ENCODE measurements around the gene ANKS1B.
A peak's percentile ranks its signal among the peaks of the same experiment; 100 is the strongest.

ANKS1B gene

GRCh38 chr12:99131751-99132199, 853.0 kb downstream of the ANKS1B start:
- Histone ChIP-seq H3K9ac (ENCODE audit: low read depth, low read length, poor library complexity, severe bottlenecking) (no peak overlapping the region), H3K36me3 (ENCODE audit: insufficient read depth, low read length) (no peaks in the 10 kb centered on the region), H3K4me3 (ENCODE audit: low read length, poor library complexity, severe bottlenecking) (no peak overlapping the region), H3K4me2 (ENCODE audit: low read depth, low read length, poor library complexity, severe bottlenecking) (no peak overlapping the region), H3K9me2 (replicated peaks; ENCODE audit: low read depth, low read length) (no peaks in the 10 kb centered on the region), H3K4me1 (ENCODE audit: insufficient read depth, low read length, poor library complexity, severe bottlenecking) (no peaks in the 10 kb centered on the region), H3F3A (ENCODE audit: low read depth) (no peaks in the 10 kb centered on the region), H3K79me2 (ENCODE audit: insufficient read depth, low read length) (no peaks in the 10 kb centered on the region), H3K27me3 (ENCODE audit: insufficient read depth, low read length, poor library complexity, severe bottlenecking) (no peaks in the 10 kb centered on the region), H4K20me1 (ENCODE audit: insufficient read depth, low read length, poor library complexity, severe bottlenecking) (no peaks in the 10 kb centered on the region), H3K9me3 (ENCODE audit: insufficient read depth, low read depth, low read length) (no peaks in the 10 kb centered on the region), H2AFZ (ENCODE audit: low read length) (no peak overlapping the region)
- TF ChIP-seq CTCF (conservative IDR thresholded peaks at IDR 0.05; ENCODE audit: low read length) (no peak), EZH2phosphoT487 (IDR thresholded peaks at IDR 0.05; ENCODE audit: borderline replicate concordance) (no peak)

- H3K4me2 ChIP-seq (ENCODE audit: low read depth, low read length, poor library complexity, severe bottlenecking) = no peak overlapping the region
- no peak overlapping the region for H3K9ac ChIP-seq (ENCODE audit: low read depth, low read length, poor library complexity, severe bottlenecking)
- no peaks in the 10 kb centered on the region for H3F3A ChIP-seq (ENCODE audit: low read depth)
- no peaks in the 10 kb centered on the region for H3K4me1 ChIP-seq (ENCODE audit: insufficient read depth, low read length, poor library complexity, severe bottlenecking)
- H4K20me1 ChIP-seq (ENCODE audit: insufficient read depth, low read length, poor library complexity, severe bottlenecking) = no peaks in the 10 kb centered on the region
- no peak overlapping the region for H3K4me3 ChIP-seq (ENCODE audit: low read length, poor library complexity, severe bottlenecking)
- H3K79me2 ChIP-seq (ENCODE audit: insufficient read depth, low read length) = no peaks in the 10 kb centered on the region
- no peaks in the 10 kb centered on the region for H3K9me3 ChIP-seq (ENCODE audit: insufficient read depth, low read depth, low read length)
- H3K36me3 ChIP-seq (ENCODE audit: insufficient read depth, low read length) = no peaks in the 10 kb centered on the region
- TF ChIP-seq EZH2phosphoT487 (IDR thresholded peaks at IDR 0.05; ENCODE audit: borderline replicate concordance) = no peak
- TF ChIP-seq CTCF (conservative IDR thresholded peaks at IDR 0.05; ENCODE audit: low read length) = no peak
- peak overlapping the region; percentile 52; the same call in 1 of the 2 replicates for H2AFZ ChIP-seq (ENCODE audit: low read length)
- no peaks in the 10 kb centered on the region for H3K27me3 ChIP-seq (ENCODE audit: insufficient read depth, low read length, poor library complexity, severe bottlenecking)
- H3K9me2 ChIP-seq (replicated peaks; ENCODE audit: low read depth, low read length) = no peaks in the 10 kb centered on the region
Measured at GRCh38 chr12:99130808-99131553, 853.8 kb downstream of the ANKS1B start.

GRCh38 chr12:99128246-99128802, 856.4 kb downstream of the ANKS1B start:
- H3F3A ChIP-seq (ENCODE audit: low read depth) = no peaks in the 10 kb centered on the region
- H3K36me3 ChIP-seq (ENCODE audit: insufficient read depth, low read length) = no peaks in the 10 kb centered on the region
- no peak overlapping the region for H3K4me2 ChIP-seq (ENCODE audit: low read depth, low read length, poor library complexity, severe bottlenecking)
- H3K79me2 ChIP-seq (ENCODE audit: insufficient read depth, low read length) = no peaks in the 10 kb centered on the region
- no peaks in the 10 kb centered on the region for H4K20me1 ChIP-seq (ENCODE audit: insufficient read depth, low read length, poor library complexity, severe bottlenecking)
- no peaks in the 10 kb centered on the region for H3K9me2 ChIP-seq (replicated peaks; ENCODE audit: low read depth, low read length)
- H3K4me1 ChIP-seq (ENCODE audit: insufficient read depth, low read length, poor library complexity, severe bottlenecking) = no peaks in the 10 kb centered on the region
- TF ChIP-seq EZH2phosphoT487 (IDR thresholded peaks at IDR 0.05; ENCODE audit: borderline replicate concordance) (no peak), CTCF (conservative IDR thresholded peaks at IDR 0.05; ENCODE audit: low read length) (no peak)
- H3K9ac ChIP-seq (ENCODE audit: low read depth, low read length, poor library complexity, severe bottlenecking) = no peak overlapping the region
- no peaks in the 10 kb centered on the region for H3K9me3 ChIP-seq (ENCODE audit: insufficient read depth, low read depth, low read length)
- no peak overlapping the region for H2AFZ ChIP-seq (ENCODE audit: low read length)
- no peak overlapping the region for H3K4me3 ChIP-seq (ENCODE audit: low read length, poor library complexity, severe bottlenecking)
- H3K27me3 ChIP-seq (ENCODE audit: insufficient read depth, low read length, poor library complexity, severe bottlenecking) = no peaks in the 10 kb centered on the region
